HepG2 (cell line): ENCODE measurements around the gene TC2N.

ENCODE experiments used
- MEF2D ChIP-seq: sonication (generic); formaldehyde crosslinking; IDR thresholded peaks from 2 replicates; pipeline ENCODE4 v1.5.1; 2020; ENCODE audit warnings: mild to moderate bottlenecking, missing genetic modification reagents
- RAD21 ChIP-seq: fragments of 450-650 bp; formaldehyde crosslinking; IDR thresholded peaks from 2 replicates; pipeline ENCODE4 v1.5.0; 2020; ENCODE audit warnings: mild to moderate bottlenecking
- RNF2 ChIP-seq: fragments of 450-650 bp; conservative IDR thresholded peaks from 2 replicates; pipeline ENCODE4 v1.6.1; 2016; ENCODE audit warnings: low read depth
- TF ChIP-seq, protein P1 (sequence below): sonication (generic); formaldehyde crosslinking; IDR thresholded peaks from 2 replicates; pipeline ENCODE4 v1.4.0; 2020; ENCODE audit warnings: missing genetic modification reagents, borderline replicate concordance
- TF ChIP-seq, protein P2 (sequence below): IDR thresholded peaks from 2 replicates; pipeline ENCODE4 v1.6.1; 2016; ENCODE audit warnings: missing biosample characterization, missing genetic modification reagents, low read depth

DNA sequence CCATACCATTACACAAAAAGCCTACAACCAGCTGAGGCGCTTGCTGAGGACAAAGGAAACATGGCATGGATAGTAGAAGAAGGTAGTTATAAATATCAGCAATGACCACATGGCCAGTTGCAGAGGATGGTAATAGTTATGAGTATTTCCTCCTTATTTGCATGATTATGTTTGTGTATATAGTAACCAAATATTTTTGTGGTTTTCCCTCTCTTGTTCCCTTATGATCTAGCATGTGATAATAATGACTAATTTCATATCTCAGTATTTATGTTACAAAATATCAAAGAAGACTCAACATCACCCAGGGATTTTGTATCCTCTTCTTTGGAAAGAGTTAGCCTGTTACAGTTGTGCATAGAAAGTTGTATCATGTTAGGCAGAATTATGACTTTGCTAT, 122.0 kb downstream of the TC2N start:
- no peak for TF ChIP-seq RAD21 (CRISPR knock-in tag)
- TF ChIP-seq MEF2D (CRISPR knock-in tag): no peak
- TF ChIP-seq, protein P1, sequence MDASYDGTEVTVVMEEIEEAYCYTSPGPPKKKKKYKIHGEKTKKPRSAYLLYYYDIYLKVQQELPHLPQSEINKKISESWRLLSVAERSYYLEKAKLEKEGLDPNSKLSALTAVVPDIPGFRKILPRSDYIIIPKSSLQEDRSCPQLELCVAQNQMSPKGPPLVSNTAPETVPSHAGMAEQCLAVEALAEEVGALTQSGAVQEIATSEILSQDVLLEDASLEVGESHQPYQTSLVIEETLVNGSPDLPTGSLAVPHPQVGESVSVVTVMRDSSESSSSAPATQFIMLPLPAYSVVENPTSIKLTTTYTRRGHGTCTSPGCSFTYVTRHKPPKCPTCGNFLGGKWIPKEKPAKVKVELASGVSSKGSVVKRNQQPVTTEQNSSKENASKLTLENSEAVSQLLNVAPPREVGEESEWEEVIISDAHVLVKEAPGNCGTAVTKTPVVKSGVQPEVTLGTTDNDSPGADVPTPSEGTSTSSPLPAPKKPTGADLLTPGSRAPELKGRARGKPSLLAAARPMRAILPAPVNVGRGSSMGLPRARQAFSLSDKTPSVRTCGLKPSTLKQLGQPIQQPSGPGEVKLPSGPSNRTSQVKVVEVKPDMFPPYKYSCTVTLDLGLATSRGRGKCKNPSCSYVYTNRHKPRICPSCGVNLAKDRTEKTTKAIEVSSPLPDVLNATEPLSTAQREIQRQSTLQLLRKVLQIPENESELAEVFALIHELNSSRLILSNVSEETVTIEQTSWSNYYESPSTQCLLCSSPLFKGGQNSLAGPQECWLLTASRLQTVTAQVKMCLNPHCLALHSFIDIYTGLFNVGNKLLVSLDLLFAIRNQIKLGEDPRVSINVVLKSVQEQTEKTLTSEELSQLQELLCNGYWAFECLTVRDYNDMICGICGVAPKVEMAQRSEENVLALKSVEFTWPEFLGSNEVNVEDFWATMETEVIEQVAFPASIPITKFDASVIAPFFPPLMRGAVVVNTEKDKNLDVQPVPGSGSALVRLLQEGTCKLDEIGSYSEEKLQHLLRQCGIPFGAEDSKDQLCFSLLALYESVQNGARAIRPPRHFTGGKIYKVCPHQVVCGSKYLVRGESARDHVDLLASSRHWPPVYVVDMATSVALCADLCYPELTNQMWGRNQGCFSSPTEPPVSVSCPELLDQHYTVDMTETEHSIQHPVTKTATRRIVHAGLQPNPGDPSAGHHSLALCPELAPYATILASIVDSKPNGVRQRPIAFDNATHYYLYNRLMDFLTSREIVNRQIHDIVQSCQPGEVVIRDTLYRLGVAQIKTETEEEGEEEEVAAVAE: no peak
- TF ChIP-seq, protein P2, sequence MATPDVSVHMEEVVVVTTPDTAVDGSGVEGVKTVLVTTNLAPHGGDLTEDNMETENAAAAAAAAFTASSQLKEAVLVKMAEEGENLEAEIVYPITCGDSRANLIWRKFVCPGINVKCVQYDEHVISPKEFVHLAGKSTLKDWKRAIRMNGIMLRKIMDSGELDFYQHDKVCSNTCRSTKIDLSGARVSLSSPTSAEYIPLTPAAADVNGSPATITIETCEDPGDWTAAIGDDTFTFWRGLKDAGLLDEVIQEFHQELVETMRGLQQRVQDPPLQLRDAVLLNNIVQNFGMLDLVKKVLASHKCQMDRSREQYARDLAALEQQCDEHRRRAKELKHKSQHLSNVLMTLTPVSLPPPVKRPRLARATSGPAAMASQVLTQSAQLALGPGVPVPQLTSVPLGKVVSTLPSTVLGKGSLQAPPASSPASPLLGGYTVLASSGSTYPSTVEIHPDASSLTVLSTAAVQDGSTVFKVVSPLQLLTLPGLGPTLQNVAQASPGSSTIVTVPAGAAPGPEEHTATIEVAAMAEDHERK (CRISPR knock-in tag): no peak
- no peak for TF ChIP-seq RNF2
